ENCODE results near the gene CCDC87. TPM values are rescaled to one million over a fixed set of nuclear protein-coding genes. Genes with fewer than 3 reads are reported as not detected.
A peak's percentile ranks its signal among the peaks of the same experiment; 100 is the strongest.

Gene CCDC87
- polyA plus RNA-seq, 1 experiment, result 0.15 TPM

GRCh38 chr11:66548774-66549630, 43.9 kb downstream of the CCDC87 start:
- no peak for TF ChIP-seq CTCF (IDR thresholded peaks at IDR 0.05; ENCODE audit: insufficient read depth, low read depth, low read length)
- DNase-seq (ENCODE audit: low read depth), result no peak
- ChIA-PET CTCF (no interaction called here), POLR2A (no interaction called here)
- Histone ChIP-seq H3K36me3 (ENCODE audit: control insufficient read depth, insufficient read depth, low read length) (no peaks in the 10 kb centered on the region), H3K4me3 (ENCODE audit: low read depth, low read length) (no peak overlapping the region), H3K27me3 (ENCODE audit: control insufficient read depth, insufficient read depth, low read length) (peaks cover 12% of the 10 kb centered on the region)

- TF ChIP-seq CTCF (IDR thresholded peaks at IDR 0.05; ENCODE audit: insufficient read depth, low read depth, low read length), result no peak
- no peak for DNase-seq (ENCODE audit: low read depth)
- Histone ChIP-seq H3K4me3 (ENCODE audit: low read depth, low read length) (no peak overlapping the region), H3K27me3 (ENCODE audit: control insufficient read depth, insufficient read depth, low read length) (peaks cover 12% of the 10 kb centered on the region), H3K36me3 (ENCODE audit: control insufficient read depth, insufficient read depth, low read length) (no peaks in the 10 kb centered on the region)
- CTCF ChIA-PET, result no interaction called here
- POLR2A ChIA-PET, result no interaction called here
Measured at GRCh38 chr11:66548041-66548440, 44.8 kb downstream of the CCDC87 start.

GRCh38 chr11:66547662-66548009, 45.2 kb downstream of the CCDC87 start:
- H3K36me3 ChIP-seq (ENCODE audit: control insufficient read depth, insufficient read depth, low read length), result no peaks in the 10 kb centered on the region
- ChIA-PET CTCF (no interaction called here), POLR2A (no interaction called here)
- TF ChIP-seq CTCF (IDR thresholded peaks at IDR 0.05; ENCODE audit: insufficient read depth, low read depth, low read length), result no peak
- peaks cover 12% of the 10 kb centered on the region for H3K27me3 ChIP-seq (ENCODE audit: control insufficient read depth, insufficient read depth, low read length)
- no peak for DNase-seq (ENCODE audit: low read depth)
- H3K4me3 ChIP-seq (ENCODE audit: low read depth, low read length), result no peak overlapping the region

- H3K27me3 ChIP-seq (ENCODE audit: control insufficient read depth, insufficient read depth, low read length), result peaks cover 12% of the 10 kb centered on the region
- DNase-seq (ENCODE audit: low read depth), result no peak
- no peak overlapping the region for H3K4me3 ChIP-seq (ENCODE audit: low read depth, low read length)
- ChIA-PET POLR2A (no interaction called here), CTCF (interaction anchor here (1.0 to 1.6 kb wide), 5 partner anchors 16 to 131 kb away, joined by 3 to 6 read pairs (median 4); partner anchors contain the start of genes CCDC87, CCS and CTSF)
- no peak for TF ChIP-seq CTCF (IDR thresholded peaks at IDR 0.05; ENCODE audit: insufficient read depth, low read depth, low read length)
- peaks cover 1% of the 10 kb centered on the region; the same call in 1 of the 2 replicates for H3K36me3 ChIP-seq (ENCODE audit: control insufficient read depth, insufficient read depth, low read length)
Measured at GRCh38 chr11:66546966-66547661, 45.7 kb downstream of the CCDC87 start.

- peaks cover 12% of the 10 kb centered on the region for H3K27me3 ChIP-seq (ENCODE audit: control insufficient read depth, insufficient read depth, low read length)
- DNase-seq (ENCODE audit: low read depth), result no peak
- peaks cover 1% of the 10 kb centered on the region for H3K36me3 ChIP-seq (ENCODE audit: control insufficient read depth, insufficient read depth, low read length)
- peak within 1 kb of the TSS; percentile 79 for H3K4me3 ChIP-seq (ENCODE audit: low read depth, low read length)
- CTCF ChIA-PET, result interaction anchor here (1.0 to 1.6 kb wide), 6 partner anchors 17 to 132 kb away, joined by 3 to 6 read pairs (median 4); partner anchors contain the start of genes CCDC87, CCS and CTSF
- no peak for TF ChIP-seq CTCF (IDR thresholded peaks at IDR 0.05; ENCODE audit: insufficient read depth, low read depth, low read length)
- POLR2A ChIA-PET, result no interaction called here
Measured at GRCh38 chr11:66546368-66546965, 46.4 kb downstream of the CCDC87 start, which contains the start of gene ACTN3. Gene ACTN3 (plus strand): TSS chr11:66546903. CDS start chr11:66546938, 35 bp downstream.

Data from BJ (cell line).